ENCODE data around the gene ZNF778.

ZNF778 gene

GRCh38 chr16:89277641-89278341, 60.3 kb downstream of the ZNF778 start:
- Mint-ChIP-seq H3K9me3 (no peaks in the 10 kb centered on the region), H3K27ac (no peak overlapping the region), H3K4me3 (no peak overlapping the region), H3K4me1 (ENCODE audit: low read depth) (no peaks in the 10 kb centered on the region), H3K27me3 (no peaks in the 10 kb centered on the region), H3K36me3 (ENCODE audit: low read depth) (peaks cover 23% of the 10 kb centered on the region)

- no peak overlapping the region for H3K4me3 Mint-ChIP-seq
- H3K27me3 Mint-ChIP-seq: no peaks in the 10 kb centered on the region
- peaks cover 15% of the 10 kb centered on the region for H3K36me3 Mint-ChIP-seq (ENCODE audit: low read depth)
- no peak overlapping the region for H3K27ac Mint-ChIP-seq
- H3K9me3 Mint-ChIP-seq: no peaks in the 10 kb centered on the region
- H3K4me1 Mint-ChIP-seq (ENCODE audit: low read depth): no peaks in the 10 kb centered on the region
Measured at GRCh38 chr16:89278441-89279240, 61.1 kb downstream of the ZNF778 start.

DNA sequence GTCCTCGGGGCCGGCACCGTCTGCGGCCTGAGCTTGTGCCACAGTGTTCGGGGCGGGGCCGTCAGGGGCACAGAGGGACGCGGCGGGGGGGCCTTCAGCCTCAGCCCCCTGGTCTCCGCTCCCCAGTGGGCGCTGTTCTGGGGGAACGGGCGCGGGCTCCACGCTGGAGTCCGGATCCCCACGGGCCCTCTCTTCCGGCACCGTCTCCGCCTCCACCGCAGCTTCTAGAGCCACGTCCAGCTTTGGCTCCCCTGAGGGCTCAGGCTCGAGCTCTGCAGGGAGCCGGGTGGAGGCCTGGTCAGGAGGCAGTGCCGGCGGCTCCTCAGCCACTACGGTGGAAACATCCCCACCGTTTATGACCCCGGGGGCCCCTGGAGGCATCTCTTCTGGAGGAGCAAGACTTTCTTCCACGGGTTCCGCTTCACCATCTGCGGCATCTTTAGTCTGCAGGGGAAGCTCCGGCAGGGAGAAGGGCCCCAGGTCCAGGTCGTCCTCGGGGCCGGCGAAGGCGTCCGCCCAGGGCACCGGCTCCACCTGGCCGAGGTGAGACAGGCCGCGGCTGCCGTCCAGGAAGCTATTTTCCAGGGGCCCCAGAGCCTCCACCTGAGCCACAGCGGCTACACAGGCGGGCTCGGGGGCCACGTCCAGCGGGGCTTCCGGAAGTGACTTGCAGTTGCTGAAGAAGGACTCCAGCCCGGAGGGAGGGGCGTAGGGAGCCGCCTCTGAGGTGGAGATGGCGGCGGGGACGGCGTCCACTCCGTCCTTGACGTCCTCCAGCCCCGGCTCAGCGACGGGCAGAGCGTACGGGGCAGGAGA, 62.4 kb downstream of the ZNF778 start:
- H3K9me3 Mint-ChIP-seq: no peaks in the 10 kb centered on the region
- peaks cover 12% of the 10 kb centered on the region for H3K36me3 Mint-ChIP-seq (ENCODE audit: low read depth)
- H3K27me3 Mint-ChIP-seq: no peaks in the 10 kb centered on the region
- H3K4me1 Mint-ChIP-seq (ENCODE audit: low read depth): no peaks in the 10 kb centered on the region
- H3K27ac Mint-ChIP-seq: no peak overlapping the region
- H3K4me3 Mint-ChIP-seq: no peak overlapping the region

DNA sequence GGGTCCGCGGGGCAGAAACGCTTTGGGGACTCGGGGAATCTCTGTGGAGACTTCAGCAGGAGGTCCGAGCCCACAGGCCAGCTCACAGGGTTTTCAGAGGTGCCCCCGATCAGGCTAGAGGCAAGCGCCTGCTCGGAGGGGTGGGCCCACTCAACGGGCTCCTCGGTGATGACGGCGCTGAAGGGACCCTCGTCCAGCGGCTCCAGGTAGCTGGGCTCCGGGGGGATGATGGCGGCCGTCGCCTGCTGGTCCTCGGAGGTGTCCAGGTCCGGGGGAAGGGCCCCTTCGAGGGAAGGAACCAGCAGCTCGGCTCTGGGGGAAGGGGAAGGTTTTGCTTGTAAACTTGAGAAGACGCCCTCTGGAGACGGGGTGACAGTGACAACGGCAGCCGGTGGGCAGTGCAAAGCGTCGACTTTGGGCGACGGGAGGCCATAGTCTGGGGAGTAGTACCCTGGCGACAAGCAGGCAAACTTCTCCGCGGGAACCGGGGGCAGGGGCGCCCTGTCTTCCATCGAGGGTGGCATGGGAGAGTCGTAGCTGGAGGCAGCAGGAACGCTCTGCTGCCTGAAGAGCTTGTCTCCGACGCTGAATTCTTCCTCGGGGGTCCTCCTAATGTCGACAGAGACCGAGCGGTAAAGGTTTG, 63.2 kb downstream of the ZNF778 start:
- H3K4me1 Mint-ChIP-seq (ENCODE audit: low read depth): no peaks in the 10 kb centered on the region
- H3K27ac Mint-ChIP-seq: no peak overlapping the region
- no peaks in the 10 kb centered on the region for H3K9me3 Mint-ChIP-seq
- H3K4me3 Mint-ChIP-seq: no peak overlapping the region
- H3K27me3 Mint-ChIP-seq: no peaks in the 10 kb centered on the region
- peaks cover 12% of the 10 kb centered on the region for H3K36me3 Mint-ChIP-seq (ENCODE audit: low read depth)

DNA sequence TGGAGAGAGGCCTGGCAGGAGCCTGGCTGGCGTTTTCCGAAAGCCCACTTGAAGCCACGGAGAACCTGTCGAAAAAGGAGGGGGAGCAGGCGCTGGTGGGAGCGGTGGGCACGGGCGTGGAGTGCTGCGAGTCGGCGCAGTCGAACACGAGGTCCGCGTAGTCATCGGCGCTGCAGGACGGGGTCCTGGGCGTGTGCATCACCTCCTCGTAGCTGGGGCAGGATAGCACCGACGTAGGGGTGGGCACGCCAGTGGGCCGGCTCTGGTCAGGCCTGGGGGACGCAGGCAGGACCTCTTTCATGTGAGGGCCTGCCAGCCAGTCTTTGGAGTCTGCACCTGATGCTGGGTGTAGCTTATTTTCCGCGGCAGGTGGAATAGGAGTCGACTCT, 63.7 kb downstream of the ZNF778 start:
- no peaks in the 10 kb centered on the region for H3K4me1 Mint-ChIP-seq (ENCODE audit: low read depth)
- H3K9me3 Mint-ChIP-seq: no peaks in the 10 kb centered on the region
- peaks cover 12% of the 10 kb centered on the region for H3K36me3 Mint-ChIP-seq (ENCODE audit: low read depth)
- no peak overlapping the region for H3K27ac Mint-ChIP-seq
- no peaks in the 10 kb centered on the region for H3K27me3 Mint-ChIP-seq
- no peak overlapping the region for H3K4me3 Mint-ChIP-seq

DNA sequence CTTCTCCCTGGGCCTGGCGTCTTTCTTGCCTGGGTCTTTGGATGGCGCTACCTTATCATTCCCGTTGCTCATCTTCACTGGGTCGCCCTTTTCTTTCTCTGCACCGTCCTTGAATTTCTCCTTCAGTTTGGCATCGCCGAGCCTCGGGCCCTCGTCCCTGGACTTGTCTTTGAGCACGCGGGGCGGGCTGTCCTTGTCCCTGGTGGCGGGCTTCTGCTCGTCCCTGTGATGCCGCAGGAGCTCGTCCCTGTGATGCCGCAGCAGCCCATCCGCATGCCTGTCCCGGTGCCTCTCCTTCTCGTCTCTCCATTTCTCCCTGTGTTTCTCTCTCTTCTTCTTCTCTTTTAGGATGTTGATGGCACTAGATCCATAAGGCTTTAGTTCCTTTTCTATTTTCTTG, 64.3 kb downstream of the ZNF778 start:
- Mint-ChIP-seq H3K27ac (no peak overlapping the region), H3K27me3 (no peaks in the 10 kb centered on the region), H3K36me3 (ENCODE audit: low read depth) (peaks cover 12% of the 10 kb centered on the region), H3K9me3 (no peaks in the 10 kb centered on the region), H3K4me3 (no peak overlapping the region), H3K4me1 (ENCODE audit: low read depth) (no peaks in the 10 kb centered on the region)

- peaks cover 10% of the 10 kb centered on the region for H3K36me3 Mint-ChIP-seq (ENCODE audit: low read depth)
- no peaks in the 10 kb centered on the region for H3K9me3 Mint-ChIP-seq
- H3K4me1 Mint-ChIP-seq (ENCODE audit: low read depth): no peaks in the 10 kb centered on the region
- H3K27ac Mint-ChIP-seq: no peak overlapping the region
- no peaks in the 10 kb centered on the region for H3K27me3 Mint-ChIP-seq
- H3K4me3 Mint-ChIP-seq: no peak overlapping the region
Measured at GRCh38 chr16:89282523-89282922, 65.0 kb downstream of the ZNF778 start.

GRCh38 chr16:89283449-89283848, 65.9 kb downstream of the ZNF778 start:
- no peaks in the 10 kb centered on the region for H3K9me3 Mint-ChIP-seq
- H3K27ac Mint-ChIP-seq: no peak overlapping the region
- no peak overlapping the region for H3K4me3 Mint-ChIP-seq
- H3K36me3 Mint-ChIP-seq (ENCODE audit: low read depth): peaks cover 20% of the 10 kb centered on the region
- H3K27me3 Mint-ChIP-seq: no peaks in the 10 kb centered on the region
- no peaks in the 10 kb centered on the region for H3K4me1 Mint-ChIP-seq (ENCODE audit: low read depth)

DNA sequence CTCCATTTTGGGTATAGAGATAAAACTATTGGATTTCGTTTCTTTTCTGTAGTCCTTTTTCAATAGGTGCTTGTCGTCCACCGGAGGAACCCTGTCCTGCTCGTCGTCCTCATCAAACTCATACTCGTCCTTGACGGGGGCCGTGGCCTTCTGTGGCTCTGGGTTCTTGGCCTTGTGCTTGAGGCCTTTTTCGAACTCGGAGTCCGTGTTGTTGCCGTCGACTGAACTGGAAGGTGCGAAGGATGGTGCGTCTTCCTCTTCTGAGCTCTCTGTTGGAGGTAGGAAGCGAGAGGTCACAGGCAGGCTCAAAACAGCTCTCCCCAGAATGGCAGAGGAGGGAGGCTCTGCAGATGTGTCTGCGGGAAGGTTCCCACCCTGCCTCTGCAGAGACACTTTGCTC, 67.9 kb downstream of the ZNF778 start:
- Mint-ChIP-seq H3K27ac (no peak overlapping the region), H3K27me3 (no peaks in the 10 kb centered on the region), H3K9me3 (no peaks in the 10 kb centered on the region), H3K36me3 (ENCODE audit: low read depth) (peaks cover 24% of the 10 kb centered on the region), H3K4me1 (ENCODE audit: low read depth) (no peaks in the 10 kb centered on the region), H3K4me3 (no peak overlapping the region)

- H3K4me3 Mint-ChIP-seq: no peak overlapping the region
- peak overlapping the region; percentile 37 for H3K27ac Mint-ChIP-seq
- H3K27me3 Mint-ChIP-seq: no peaks in the 10 kb centered on the region
- no peaks in the 10 kb centered on the region for H3K9me3 Mint-ChIP-seq
- H3K4me1 Mint-ChIP-seq (ENCODE audit: low read depth): no peaks in the 10 kb centered on the region
- peaks cover 19% of the 10 kb centered on the region for H3K36me3 Mint-ChIP-seq (ENCODE audit: low read depth)
Measured at GRCh38 chr16:89286096-89286495, 68.6 kb downstream of the ZNF778 start.

All from stimulated activated naive CD8-positive, alpha-beta T cell treated with anti-CD3 and anti-CD28 coated beads, Interleukin-15, Interleukin-2, amounts not matched to agents 100 ng/mL and 50 ng/mL, for 24 hours (primary cell).